Chondrocyte (in vitro differentiated cells): Measurements from ENCODE around the gene COL6A1. TPM values are rescaled to one million over a fixed set of nuclear protein-coding genes. Genes with fewer than 3 reads are reported as not detected.

ENCODE experiments used
- DNase-seq: peaks from one replicate; pipeline ENCODE4 v3.0.0; 2021; ENCODE audit warnings: mixed read lengths, low spot score
- H3K27ac Mint-ChIP-seq: one replicate; pipeline ENCODE4 v1.8.0; 2021; ENCODE audit warnings: mild to moderate bottlenecking, moderate library complexity, mixed read lengths; ENCODE audit not compliant: unreplicated experiment
- H3K27me3 Mint-ChIP-seq: 2 replicates; pipeline ENCODE4 v1.8.0; 2021; ENCODE audit warnings: low read depth, mixed read lengths
- H3K36me3 Mint-ChIP-seq: 2 replicates; pipeline ENCODE4 v1.8.0; 2021; ENCODE audit warnings: low read depth, mixed read lengths
- H3K4me1 Mint-ChIP-seq: 2 replicates; pipeline ENCODE4 v1.8.0; 2021; ENCODE audit warnings: low read depth, mild to moderate bottlenecking, mixed read lengths
- H3K4me3 Mint-ChIP-seq: one replicate; pipeline ENCODE4 v1.8.0; 2021; ENCODE audit warnings: mild to moderate bottlenecking, moderate library complexity, mixed read lengths; ENCODE audit not compliant: unreplicated experiment
- H3K9me3 Mint-ChIP-seq: 2 replicates; pipeline ENCODE4 v1.8.0; 2021; ENCODE audit warnings: low read depth, mixed read lengths
- CTCF ChIP-seq: fragments of 200-600 bp; sonication (generic); IDR thresholded peaks from 2 replicates; pipeline ENCODE4 v1.5.0; 2021; ENCODE audit warnings: antibody characterized with exemption, mild to moderate bottlenecking, moderate library complexity
- total RNA-seq: library from RNA; stranded (reverse); gene quantifications from 3 replicates; pipeline ENCODE4 v1.2.1, GENCODE V29; 2021

COL6A1 gene
- total RNA-seq, 1 donor from 2014 or later, result 1,052 TPM

DNA sequence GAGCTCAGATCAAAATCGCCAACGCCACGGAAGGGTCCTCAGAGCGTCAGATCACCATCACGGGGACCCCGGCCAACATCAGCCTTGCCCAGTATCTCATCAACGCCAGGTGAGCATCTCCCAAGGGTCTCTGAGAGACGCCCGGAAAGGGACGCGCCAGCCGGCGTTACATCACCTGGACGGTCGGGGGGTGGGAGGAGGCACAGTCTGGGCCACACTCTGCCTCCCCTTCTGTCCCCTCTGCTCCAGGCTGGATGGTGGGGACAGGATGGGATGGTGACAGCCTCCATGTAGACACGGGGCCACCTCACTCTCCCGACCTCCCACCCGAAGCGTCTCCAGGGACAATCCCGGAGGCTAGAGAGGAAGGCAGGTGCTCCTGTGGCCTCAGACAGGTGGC, 41.5 kb upstream of the COL6A1 start:
- Mint-ChIP-seq H3K36me3 (no peaks in the 10 kb centered on the region), H3K27me3 (no peaks in the 10 kb centered on the region), H3K4me1 (no peaks in the 10 kb centered on the region), H3K27ac (no peak overlapping the region), H3K4me3 (no peak overlapping the region), H3K9me3 (no peaks in the 10 kb centered on the region)
- TF ChIP-seq CTCF, result no peak
- DNase-seq, result no peak

- Mint-ChIP-seq H3K9me3 (no peaks in the 10 kb centered on the region), H3K4me3 (no peak overlapping the region), H3K27me3 (no peaks in the 10 kb centered on the region), H3K4me1 (no peaks in the 10 kb centered on the region), H3K27ac (no peak overlapping the region), H3K36me3 (no peaks in the 10 kb centered on the region)
- DNase-seq, result no peak
- no peak for TF ChIP-seq CTCF
These were observed 40.8 kb upstream of the COL6A1 start for GRCh38 chr21:45940621-45941337.

GRCh38 chr21:45941338-45941710, 40.2 kb upstream of the COL6A1 start:
- TF ChIP-seq CTCF, result no peak
- H3K36me3 Mint-ChIP-seq, result no peaks in the 10 kb centered on the region

DNA sequence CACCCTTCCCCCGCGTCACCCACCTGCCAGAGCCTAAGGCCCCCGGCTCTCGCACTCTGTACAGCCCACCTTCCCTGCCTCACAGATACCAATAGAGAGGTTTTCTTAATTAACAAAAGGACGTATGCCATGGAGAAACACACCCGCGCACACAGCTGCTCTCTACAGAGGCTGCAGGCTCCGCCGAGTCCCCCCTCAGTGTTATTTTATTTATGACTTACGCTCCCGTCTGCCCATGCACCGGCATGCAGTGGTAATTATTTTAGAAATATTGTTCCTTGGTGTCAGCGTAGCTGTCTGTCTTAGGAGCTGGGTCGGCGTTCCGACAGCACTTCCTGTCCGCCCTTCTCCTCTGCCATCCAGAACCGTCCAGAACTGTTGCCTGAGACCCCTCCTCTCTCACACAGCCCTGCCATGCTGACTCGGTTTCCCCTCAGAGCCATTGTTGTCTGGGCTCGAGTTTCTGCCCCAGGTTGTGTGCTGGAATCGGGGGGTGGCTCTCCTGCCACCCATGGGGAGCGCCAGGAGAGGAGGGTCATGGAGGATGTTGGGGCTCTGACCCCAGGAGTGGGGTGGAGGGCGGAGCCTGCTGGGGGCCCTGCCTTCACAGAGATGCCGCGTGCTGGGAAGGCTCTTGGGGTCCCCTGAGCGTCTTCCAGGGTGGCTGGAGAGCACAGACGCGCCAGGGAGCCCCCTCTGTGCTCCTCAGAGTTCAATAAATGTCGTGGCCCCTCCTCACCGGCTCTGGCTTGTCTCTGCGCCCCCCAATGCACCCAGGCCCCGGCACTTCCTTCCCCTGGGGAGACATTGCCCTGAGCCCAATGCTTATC, 39.6 kb upstream of the COL6A1 start:
- H3K27ac Mint-ChIP-seq, result no peak overlapping the region

More at GRCh38 chr21:45941338-45941710, 40.2 kb upstream of the COL6A1 start:
- H3K9me3 Mint-ChIP-seq, result no peaks in the 10 kb centered on the region
- H3K4me3 Mint-ChIP-seq, result no peak overlapping the region
- H3K27me3 Mint-ChIP-seq, result no peaks in the 10 kb centered on the region
- H3K27ac Mint-ChIP-seq, result no peak overlapping the region
- H3K4me1 Mint-ChIP-seq, result no peaks in the 10 kb centered on the region
- DNase-seq, result no peak

More for the DNA sequence above, 39.6 kb upstream of the COL6A1 start:
- no peak for DNase-seq
- no peaks in the 10 kb centered on the region for H3K36me3 Mint-ChIP-seq
- no peak for TF ChIP-seq CTCF
- H3K9me3 Mint-ChIP-seq, result no peaks in the 10 kb centered on the region
- no peak overlapping the region for H3K4me3 Mint-ChIP-seq
- H3K27me3 Mint-ChIP-seq, result no peaks in the 10 kb centered on the region
- no peaks in the 10 kb centered on the region for H3K4me1 Mint-ChIP-seq
